ENCODE results near the gene CBS.
"Not testable (repeated sequence)": the region's sequence is repeated elsewhere in the genome, so short reads cannot be mapped to it uniquely, and the experiment has no call there.

DNA sequence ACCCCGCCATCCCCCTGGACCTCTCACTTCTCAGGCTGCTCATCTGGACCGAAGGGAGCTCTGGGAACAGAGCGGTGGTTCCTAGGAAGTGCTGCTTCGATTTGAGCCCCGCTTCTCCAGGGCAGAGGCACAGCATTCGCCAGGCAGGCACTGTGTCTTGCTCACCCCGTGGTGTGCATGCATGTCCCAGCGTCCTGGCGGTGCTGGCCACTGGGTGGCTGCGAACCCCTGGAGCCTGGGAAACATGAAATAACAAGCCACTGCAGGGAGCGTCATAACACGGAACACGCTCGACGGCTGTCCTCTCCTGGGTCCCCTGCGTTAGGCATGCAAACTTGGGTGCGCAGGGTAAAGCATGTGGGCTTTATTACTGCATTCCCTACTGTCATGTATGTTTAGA, 13.8 kb upstream of the CBS start:
- TF ChIP-seq, protein P1, sequence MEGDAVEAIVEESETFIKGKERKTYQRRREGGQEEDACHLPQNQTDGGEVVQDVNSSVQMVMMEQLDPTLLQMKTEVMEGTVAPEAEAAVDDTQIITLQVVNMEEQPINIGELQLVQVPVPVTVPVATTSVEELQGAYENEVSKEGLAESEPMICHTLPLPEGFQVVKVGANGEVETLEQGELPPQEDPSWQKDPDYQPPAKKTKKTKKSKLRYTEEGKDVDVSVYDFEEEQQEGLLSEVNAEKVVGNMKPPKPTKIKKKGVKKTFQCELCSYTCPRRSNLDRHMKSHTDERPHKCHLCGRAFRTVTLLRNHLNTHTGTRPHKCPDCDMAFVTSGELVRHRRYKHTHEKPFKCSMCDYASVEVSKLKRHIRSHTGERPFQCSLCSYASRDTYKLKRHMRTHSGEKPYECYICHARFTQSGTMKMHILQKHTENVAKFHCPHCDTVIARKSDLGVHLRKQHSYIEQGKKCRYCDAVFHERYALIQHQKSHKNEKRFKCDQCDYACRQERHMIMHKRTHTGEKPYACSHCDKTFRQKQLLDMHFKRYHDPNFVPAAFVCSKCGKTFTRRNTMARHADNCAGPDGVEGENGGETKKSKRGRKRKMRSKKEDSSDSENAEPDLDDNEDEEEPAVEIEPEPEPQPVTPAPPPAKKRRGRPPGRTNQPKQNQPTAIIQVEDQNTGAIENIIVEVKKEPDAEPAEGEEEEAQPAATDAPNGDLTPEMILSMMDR (IDR thresholded peaks at IDR 0.05; ENCODE audit: low read length) = not testable (repeated sequence)
- not testable (repeated sequence) for TF ChIP-seq EZH2 (optimal IDR thresholded peaks at IDR 0.05; ENCODE audit: low read depth, low read length)
